GM19397 (cell line): ENCODE results near the gene GLRX2.
A peak's percentile ranks its signal among the peaks of the same experiment; 100 is the strongest.
"Not testable (repeated sequence)": the region's sequence is repeated elsewhere in the genome, so short reads cannot be mapped to it uniquely, and the experiment has no call there.

Experiments
- ATAC-seq: cut with Tn5 transposase; IDR thresholded peaks from one replicate; pipeline ENCODE4 v1.9.1; 2021; ENCODE audit warnings: mild to moderate bottlenecking, moderate library complexity; ENCODE audit not compliant: unreplicated experiment

GLRX2 gene, protein sequence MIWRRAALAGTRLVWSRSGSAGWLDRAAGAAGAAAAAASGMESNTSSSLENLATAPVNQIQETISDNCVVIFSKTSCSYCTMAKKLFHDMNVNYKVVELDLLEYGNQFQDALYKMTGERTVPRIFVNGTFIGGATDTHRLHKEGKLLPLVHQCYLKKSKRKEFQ

DNA sequence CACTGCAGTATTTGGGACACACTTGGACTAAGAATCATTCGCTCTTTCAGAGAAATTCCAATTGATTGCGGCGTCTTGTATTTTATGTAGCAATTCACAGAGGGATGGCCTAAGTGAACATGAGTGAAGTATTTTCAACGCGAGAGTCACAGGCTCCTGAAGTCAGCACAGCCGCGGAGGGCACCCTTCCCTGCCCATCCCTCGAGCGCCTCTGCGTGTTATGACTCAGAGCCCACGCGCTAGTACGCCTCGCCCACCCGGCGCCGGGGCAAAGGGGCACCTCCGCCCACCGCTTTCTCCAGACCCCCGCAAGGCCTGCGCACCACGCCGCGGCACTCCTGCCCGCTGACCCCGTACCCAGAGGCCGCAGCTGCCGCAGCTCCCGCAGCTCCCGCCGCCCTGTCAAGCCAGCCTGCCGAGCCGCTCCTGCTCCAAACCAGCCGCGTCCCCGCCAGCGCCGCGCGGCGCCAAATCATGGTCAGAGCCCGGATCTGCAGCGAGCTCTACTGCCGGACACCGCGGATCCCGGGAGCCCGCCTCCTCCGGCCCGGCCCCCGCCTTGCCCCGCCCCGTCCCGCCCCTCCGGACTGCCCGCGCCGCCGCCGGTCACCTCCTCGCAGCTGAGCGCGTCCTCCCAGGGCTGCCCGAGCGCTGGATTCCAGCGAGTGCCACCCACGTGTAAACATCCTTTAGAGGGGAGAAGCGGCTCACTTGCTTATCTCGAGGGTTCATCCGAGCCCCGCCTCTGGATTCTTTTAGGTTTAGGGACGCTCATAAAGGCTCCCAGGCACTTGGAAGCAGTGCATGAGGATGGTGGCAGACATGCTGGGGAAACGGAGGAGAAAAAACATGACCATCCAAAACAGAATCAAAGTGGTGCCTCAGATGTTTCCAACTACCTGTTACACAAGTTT is at the start of gene GLRX2:
GLRX2 (minus strand) TSS at position 508 of the 914 bp plus-strand sequence; CDS start at position 476, 32 bp downstream.
- peak; percentile 96 for ATAC-seq

DNA sequence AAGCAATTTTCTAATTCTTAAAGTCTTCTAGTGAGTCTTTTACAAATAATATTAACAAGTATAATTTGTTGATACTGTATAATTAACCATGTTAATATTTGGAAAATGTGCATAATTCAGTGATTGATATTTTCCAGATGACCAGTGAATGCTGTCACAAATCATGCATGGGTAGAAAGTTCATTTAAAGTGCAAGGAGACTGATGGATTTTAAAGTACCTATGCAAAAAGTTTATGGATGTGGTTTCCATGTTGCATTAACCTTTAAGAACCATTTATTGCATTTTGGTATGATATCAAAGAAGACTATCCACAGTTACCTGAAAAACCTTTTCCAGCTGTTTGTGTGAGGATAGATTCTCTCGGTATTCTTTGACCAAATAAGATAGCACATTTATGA is 39.8 kb upstream of the GLRX2 start:
- no peak for ATAC-seq

DNA sequence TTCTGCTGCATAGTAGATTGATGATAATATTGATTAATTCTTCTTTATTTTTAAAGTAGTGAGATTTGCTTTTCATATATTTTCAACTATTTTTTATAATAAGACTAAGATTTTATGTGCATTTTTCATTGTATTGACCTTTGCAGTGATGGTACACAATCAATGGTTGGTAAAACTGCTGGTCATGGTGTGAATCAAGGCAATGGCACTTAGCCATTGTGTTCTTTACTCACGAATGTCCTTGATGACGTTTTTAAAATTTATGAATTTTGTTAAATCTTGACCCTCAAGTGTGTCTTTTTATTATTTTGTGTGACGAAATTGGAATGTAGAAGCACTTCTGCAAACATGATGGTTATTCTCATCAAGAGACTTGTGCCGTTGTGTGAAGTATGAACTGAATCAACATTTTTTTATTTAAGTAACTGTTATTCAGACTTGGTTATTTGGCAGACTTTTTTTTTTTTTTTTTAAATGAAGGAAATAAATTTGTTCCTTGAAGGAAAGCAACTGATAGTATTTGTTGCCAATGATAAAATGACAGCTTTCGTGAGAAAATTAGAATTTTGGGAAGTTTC is 39.2 kb upstream of the GLRX2 start:
- ATAC-seq: no peak

DNA sequence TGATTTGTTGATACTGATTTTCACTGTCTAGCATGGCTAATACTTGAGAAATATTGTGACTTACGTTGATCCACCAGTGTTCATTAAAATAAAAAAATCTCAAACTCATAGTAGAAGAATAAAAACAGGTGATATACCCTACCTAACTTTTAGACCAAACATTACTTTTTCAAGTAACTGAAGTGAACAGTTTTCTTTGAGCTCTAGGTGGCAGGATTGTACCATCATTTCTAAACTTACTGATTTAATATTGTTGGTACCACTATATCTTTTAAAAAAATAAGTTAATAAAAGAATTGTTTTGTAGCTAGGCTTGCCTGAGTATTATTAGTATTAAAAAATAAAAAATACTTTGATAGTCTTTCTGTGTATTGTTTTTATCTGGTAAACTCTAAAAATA is 38.1 kb upstream of the GLRX2 start:
- no peak for ATAC-seq

DNA sequence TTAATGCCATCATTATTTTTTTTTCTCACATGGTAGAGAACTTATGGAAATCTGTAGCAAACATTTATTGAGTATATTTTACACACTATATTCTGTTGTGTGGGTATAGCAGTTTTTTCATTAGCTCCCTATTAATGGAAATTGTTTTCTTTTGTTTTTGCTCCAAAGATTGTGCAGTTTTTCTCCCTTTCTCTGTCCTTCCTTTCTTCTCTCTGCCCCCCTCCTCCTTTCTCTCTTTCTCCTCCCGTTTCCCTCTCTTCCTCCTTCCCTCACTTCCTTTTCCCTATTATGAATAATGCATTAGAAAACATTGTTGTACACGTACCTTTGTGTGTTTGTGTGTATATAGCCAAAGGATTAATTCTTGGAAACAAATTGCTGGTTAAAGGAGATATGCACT is 37.2 kb upstream of the GLRX2 start:
- no peak for ATAC-seq

DNA sequence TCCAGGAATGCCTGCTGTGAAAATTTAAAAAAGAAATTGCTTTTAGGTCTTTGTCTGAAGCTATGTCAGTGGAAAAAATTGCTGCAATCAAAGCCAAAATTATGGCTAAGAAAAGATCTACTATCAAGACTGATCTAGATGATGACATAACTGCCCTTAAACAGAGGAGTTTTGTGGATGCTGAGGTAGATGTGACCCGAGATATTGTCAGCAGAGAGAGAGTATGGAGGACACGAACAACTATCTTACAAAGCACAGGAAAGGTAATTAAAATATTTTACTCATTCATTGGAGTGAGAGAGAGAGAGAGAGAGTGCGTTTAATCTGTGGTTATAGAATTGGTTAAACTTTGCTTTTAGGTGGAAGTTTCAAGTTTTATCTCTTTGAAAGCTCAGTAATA is 36.6 kb upstream of the GLRX2 start:
- no peak for ATAC-seq

DNA sequence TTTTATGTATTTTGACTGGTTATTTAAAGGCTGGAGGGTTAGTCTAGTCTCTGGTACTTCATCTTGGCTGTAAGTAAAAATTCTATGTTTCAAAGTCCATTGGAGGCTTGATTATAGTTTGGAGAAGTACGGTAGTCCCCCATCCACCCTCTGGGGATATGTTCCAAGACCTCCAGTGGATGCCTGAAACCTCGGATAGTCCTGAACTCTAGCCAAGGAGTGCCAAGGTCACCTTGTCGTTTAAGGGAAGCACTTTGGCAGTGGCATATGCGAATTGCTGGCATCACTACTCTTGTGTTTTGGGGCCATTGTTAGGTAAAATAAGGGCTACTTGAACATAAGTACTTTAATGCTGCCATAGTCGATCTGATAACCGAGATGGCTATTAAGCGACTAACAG is 35.0 kb upstream of the GLRX2 start:
- ATAC-seq: no peak

DNA sequence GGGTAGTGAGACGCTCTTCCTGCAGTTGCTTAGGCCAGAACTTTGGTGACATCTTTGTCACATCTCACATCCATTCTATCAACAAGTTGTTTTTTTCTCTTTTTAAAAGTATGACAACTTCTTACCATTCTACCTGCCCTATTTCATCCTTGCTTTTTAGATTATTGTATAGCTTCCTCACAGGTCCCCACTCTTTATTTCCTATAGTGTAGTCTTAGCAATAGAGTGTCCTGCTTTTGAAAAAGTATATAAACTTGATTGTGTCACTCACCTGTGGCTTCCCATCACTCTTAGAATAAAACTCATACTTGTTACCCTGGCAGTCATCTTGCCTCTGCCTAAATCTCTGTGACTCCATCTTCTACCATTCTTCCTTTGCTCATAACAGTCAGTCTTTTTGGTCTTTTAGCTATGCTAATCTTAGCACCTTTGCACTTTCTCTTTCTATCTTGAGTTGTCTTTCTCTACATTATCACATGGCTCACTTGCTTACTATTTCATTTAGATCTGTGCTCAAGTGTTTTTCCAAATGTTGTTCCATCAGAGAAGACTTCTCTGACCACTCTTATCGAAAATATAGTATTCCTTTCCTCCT is 26.1 kb upstream of the GLRX2 start:
- no peak for ATAC-seq

DNA sequence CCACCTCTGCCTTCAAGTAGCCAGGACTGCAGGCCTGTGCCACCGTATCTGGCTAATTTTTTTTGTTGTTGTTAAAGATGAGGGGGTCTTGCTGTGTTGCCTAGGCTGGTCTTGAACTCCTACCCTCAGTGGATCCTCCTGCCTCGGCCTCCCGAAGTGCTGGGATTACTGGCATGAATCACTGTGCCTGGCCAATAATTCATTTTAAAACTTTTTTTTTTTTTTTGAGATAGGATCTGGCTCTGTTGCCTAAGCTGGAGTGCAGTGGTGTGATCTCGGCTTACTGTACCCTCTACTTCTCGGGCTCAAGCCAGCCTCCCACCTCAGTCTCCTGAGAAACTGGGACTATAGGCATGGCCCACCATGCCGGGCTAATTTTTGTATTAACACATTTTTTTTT is 20.2 kb upstream of the GLRX2 start:
- no peak for ATAC-seq

DNA sequence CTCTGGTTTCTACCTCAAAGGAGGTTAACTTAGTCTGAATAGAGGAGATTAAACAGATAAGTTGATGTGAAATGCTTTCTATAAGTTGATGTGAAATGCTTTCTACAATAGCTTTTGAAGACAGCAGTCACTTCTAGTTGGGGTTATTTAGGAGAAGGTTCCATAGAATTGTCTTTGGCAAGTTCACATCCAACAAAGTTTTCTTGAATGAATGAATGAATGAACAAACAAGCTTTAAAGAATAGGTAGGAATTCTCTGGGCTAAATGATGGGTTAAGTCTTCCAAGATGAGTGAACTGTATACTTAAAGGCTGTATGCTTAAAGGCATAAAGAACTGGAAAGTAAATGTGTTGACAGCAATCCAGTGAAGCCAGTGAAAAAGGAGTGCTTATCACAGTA is 18.5 kb upstream of the GLRX2 start:
- ATAC-seq: no peak

DNA sequence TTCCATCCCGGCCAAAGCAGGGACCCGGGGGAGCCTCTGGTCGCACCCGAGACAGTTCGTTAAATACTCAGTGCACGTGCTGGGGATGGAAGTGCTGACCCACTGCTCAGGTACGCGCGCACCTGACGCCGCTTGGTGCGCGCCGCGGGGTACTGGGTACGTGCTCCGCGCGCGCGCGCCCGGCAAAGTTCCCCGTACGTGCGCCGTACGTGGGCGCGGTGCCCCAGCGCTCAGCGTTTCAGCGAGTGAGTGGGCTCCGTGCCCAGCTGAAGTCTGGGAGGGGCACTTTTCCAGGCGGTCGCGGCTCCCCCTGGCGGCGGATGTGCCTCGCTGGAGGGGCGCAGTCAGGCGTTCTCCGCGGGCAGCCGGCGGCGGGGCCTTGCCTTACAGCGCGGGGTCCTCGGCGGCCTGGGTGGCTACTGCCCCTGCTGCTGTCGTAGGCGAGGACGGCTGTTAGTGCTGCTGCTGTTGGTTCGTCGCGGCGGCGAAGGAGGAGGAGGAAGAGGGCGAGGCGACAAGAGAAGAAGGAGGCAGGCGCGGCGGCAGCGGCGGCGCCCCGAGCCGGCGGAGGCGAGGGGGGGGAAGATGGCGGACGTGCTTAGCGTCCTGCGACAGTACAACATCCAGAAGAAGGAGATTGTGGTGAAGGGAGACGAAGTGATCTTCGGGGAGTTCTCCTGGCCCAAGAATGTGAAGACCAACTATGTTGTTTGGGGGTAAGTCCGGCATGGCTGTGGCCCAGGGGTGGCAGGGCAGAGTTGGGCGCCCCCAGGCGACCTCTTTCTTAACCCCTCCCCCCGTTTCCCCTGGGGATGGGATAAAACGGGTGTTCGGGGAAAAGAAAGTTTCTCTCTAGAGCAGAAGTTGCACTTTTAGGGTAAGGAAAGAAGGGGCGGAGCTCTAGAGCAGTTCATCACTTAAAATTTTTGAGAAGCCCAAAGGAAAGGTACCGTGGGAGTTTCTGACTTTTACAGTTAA is 16.7 kb upstream of the GLRX2 start, which contains the start of gene CDC73:
CDC73 (plus strand) TSS at position 416 of the 978 bp plus-strand sequence; CDS start at position 586, 170 bp downstream.
- ATAC-seq: peak; percentile 94

DNA sequence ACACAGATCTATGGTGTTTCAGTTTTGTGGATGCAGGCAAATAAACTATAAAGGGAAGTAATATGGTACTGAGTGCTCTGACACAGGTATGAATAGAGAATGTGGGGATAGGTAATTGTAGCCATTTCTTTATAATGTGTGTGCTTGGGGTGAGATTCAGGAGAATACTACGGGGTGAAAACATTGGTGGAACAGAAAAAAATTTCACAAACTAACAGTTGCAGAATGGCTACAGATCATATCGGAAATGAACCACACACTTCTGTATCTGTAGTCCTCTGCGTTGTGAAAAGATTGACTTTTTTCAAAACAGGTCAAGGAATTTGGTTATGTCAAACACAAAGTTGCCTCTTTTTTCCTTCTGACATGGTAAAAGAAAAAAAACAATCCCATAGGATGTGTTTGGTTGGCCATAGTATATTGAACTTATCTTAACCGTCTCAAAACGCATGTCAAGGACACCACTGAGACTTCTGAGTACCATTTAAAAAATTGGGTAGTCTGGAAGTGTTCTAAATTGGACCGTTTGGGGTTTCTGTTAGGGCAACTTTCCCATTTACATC is 15.5 kb upstream of the GLRX2 start:
- ATAC-seq: no peak

DNA sequence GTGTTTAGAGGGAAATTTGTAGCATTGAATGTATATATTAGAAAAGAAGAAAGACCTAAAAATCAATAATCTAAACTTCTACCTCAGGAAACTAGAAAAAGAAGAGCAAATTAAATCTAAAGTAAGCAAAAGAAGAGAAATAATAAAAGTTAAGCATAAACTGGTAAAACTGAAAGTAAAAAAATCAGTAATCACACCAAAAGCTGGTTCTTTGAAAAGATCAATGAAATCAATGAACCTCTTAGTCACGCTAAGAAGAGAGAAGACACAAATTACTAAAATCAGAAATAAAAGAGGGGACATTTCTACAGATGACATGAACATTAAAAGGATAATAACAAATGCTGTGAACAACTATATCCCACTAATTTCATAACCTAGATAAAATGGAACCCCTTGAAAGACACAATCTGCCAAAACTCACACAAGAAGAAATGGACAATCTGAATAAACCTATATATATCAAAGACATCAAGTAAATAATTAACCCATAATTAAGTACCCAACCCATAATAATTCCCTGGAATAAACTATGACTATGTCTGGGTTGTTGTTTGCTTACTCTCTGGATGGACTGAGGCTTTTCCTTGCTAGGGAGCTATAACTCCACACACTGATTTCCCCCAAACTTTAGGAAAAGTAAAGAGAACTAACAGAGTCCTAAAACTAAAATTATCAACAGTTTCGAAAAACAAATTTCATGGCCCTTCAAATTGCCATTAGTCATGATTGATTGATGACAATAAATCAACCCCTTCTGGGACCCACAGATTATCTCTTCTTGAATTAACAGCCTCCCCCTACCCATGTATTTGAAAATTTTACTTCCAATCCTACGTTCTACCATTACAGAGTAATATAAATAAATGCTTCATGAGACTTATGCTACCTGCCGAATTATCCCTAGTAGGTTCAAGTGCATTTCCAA is 13.9 kb upstream of the GLRX2 start:
- ATAC-seq: no peak

DNA sequence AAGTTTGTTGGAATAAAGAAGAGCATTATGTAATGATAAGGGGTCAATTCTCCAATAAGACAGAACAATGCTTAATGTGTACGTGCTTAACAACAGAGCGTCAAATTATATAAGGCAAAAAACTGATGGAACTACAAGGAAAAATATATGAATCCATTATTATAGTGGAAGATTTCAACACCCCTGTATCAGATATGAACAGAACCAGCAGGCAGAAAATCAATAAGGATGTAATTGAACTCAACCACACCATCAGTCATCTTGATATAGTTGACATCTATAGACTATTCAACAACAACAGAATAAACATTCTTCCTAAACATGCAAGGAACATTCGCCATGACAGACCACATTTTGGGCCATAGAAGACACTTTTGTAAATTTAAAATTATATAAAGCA is 13.0 kb upstream of the GLRX2 start:
- no peak for ATAC-seq

DNA sequence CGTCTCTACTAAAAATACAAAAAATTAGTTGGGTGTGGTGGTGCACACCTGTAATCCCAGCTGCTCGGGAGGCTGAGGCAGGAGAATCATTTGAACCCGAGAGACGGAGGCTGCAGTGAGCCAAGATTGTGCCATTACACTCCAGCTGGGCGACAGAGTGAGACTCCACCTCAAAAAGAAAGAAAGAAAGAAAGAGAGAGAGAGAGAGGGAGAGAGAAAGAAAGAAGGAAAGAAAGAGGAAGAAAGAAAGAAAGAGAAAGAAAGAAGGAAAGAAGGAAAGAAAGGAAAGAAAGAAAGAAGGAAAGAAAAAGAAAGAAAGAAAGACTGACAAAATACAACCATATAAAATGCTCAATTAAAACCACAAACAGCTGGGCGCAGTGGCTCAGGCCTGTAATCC is 12.0 kb upstream of the GLRX2 start:
- ATAC-seq: not testable (repeated sequence)

DNA sequence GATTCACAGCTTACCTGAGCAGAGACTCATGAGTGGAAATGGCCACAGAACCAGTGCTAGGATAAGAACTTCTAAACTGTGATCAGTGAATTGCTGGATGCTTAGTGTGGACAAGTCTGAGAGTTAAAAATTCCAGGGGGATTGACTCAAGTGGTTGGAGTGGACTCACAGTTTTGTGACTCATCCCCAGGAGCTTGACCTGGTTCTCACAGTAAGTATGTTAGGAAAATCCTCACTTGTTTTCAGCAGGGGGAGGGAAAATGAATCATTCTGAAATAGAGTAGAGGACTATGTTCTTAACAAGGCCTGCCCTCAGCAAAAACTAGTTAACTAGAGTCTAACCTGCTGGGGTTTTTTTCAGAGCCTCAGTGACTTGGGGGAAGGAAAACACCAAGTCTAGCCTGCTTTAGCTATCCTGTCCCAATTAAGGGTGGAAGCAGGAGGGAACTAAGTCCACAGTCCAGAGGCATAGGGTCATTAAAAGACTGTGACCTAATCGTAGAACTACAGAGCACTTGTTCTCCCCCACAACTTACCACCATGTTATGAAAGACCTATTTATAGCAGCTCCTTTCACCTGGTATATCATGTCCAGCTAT is 10.5 kb upstream of the GLRX2 start:
- no peak for ATAC-seq

DNA sequence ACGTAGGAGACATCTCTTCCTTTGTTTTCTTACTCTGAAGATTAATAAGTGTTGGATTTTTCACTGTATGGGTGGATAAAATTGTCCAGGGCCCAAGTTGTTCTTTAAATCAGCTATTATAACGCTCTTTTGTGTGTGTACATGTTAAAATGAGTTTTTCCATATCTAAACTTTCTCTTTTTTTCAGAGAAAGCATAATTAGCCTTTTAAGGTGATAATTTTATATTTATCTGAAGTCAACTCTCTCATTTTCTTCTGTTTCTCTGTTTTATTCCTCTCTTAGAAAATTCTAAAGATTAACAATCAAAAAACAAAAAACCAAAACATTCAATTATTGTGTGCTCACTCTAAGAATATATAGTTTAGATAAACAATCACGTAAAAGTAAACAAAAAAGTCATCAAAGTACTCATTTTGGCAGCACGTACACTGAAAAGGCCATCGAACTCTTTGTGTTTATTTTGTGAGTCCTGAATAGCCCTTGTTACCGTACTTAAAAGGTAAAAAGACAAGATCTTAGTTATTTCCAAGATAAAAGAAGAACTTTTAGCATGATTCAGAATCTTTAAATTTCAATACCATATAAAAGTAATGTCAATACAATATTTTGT is 9.4 kb upstream of the GLRX2 start:
- ATAC-seq: no peak

DNA sequence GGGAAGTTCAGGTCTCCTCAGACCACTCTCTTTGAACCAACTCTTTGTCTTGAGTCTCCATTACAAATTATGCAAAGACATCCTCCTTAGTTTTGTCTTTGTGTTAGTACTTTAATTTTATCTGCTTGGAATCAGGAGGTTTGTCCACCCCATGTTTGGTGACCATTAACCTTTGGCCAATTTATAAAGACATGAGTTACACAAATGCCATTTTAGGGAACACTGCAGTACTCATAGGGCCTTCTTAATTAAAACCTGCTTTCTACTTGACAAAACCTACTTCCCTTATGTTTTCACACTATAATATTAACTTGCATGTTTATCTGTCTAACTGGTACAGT is 8.7 kb upstream of the GLRX2 start:
- no peak for ATAC-seq
